Measurements from ENCODE around the gene DRAM1. TPM values are rescaled to one million over a fixed set of nuclear protein-coding genes. Genes with fewer than 3 reads are reported as not detected.
"Not testable (repeated sequence)": the region's sequence is repeated elsewhere in the genome, so short reads cannot be mapped to it uniquely, and the experiment has no call there.

DRAM1 gene
- total RNA-seq, 1 donor from 2014 or later = 21.5 TPM

GRCh38 chr12:101875162-101875561, 2.2 kb upstream of the DRAM1 start:
- no peak for DNase-seq (ENCODE audit: low read depth)
- no peak overlapping the region for H3K4me3 ChIP-seq (ENCODE audit: low read depth, low read length)
- TF ChIP-seq CTCF (conservative IDR thresholded peaks at IDR 0.05; ENCODE audit: low read depth, low read length) = no peak

GRCh38 chr12:101876322-101876860, 989 bp upstream of the DRAM1 start:
- TF ChIP-seq CTCF (conservative IDR thresholded peaks at IDR 0.05; ENCODE audit: low read depth, low read length) = no peak
- peak overlapping the region; percentile 86 for H3K4me3 ChIP-seq (ENCODE audit: low read depth, low read length)
- no peak for DNase-seq (ENCODE audit: low read depth)

- peak overlapping the region; percentile 86 for H3K4me3 ChIP-seq (ENCODE audit: low read depth, low read length)
- DNase-seq (ENCODE audit: low read depth) = no peak
- TF ChIP-seq CTCF (conservative IDR thresholded peaks at IDR 0.05; ENCODE audit: low read depth, low read length) = no peak
Measured at GRCh38 chr12:101877806-101878242, 444 bp downstream of the DRAM1 start.

GRCh38 chr12:101878243-101878821, 952 bp downstream of the DRAM1 start:
- peak overlapping the region; percentile 86 for H3K4me3 ChIP-seq (ENCODE audit: low read depth, low read length)
- DNase-seq (ENCODE audit: low read depth) = no peak
- TF ChIP-seq CTCF (conservative IDR thresholded peaks at IDR 0.05; ENCODE audit: low read depth, low read length) = no peak

- DNase-seq (ENCODE audit: low read depth) = no peak
- TF ChIP-seq CTCF (conservative IDR thresholded peaks at IDR 0.05; ENCODE audit: low read depth, low read length) = no peak
- no peak overlapping the region for H3K4me3 ChIP-seq (ENCODE audit: low read depth, low read length)
Measured at GRCh38 chr12:101880769-101881168, 3.4 kb downstream of the DRAM1 start.

- no peak for DNase-seq (ENCODE audit: low read depth)
- TF ChIP-seq CTCF (conservative IDR thresholded peaks at IDR 0.05; ENCODE audit: low read depth, low read length) = no peak
- no peak overlapping the region for H3K4me3 ChIP-seq (ENCODE audit: low read depth, low read length)
Measured at GRCh38 chr12:101881228-101881627, 3.8 kb downstream of the DRAM1 start.

- H3K4me3 ChIP-seq (ENCODE audit: low read depth, low read length) = no peak overlapping the region
- no peak for DNase-seq (ENCODE audit: low read depth)
- TF ChIP-seq CTCF (conservative IDR thresholded peaks at IDR 0.05; ENCODE audit: low read depth, low read length) = no peak
Measured at GRCh38 chr12:101884174-101884573, 6.8 kb downstream of the DRAM1 start.

GRCh38 chr12:101884781-101885340, 7.5 kb downstream of the DRAM1 start:
- H3K4me3 ChIP-seq (ENCODE audit: low read depth, low read length); DNase-seq (ENCODE audit: low read depth): not testable (repeated sequence)
